DMS79 treated with DMSO at 0.1 percent for 48 hours (cell line): ENCODE measurements around the gene TTC24.
A peak's percentile ranks its signal among the peaks of the same experiment; 100 is the strongest.
"Not testable (repeated sequence)": the region's sequence is repeated elsewhere in the genome, so short reads cannot be mapped to it uniquely, and the experiment has no call there.

Source experiments
- DNase-seq: peaks from one replicate; lab custom pipeline; 2025; lab: John Stamatoyannopoulos, UW

TTC24 gene

GRCh38 chr1:156587927-156588326 lies 8.4 kb downstream of the TTC24 start:
- DNase-seq = not testable (repeated sequence)

GRCh38 chr1:156589546-156589945 lies 10.0 kb downstream of the TTC24 start:
- DNase-seq = no peak

GRCh38 chr1:156590326-156591180 lies 11.0 kb downstream of the TTC24 start:
- DNase-seq = no peak

- DNase-seq = no peak
Observed at GRCh38 chr1:156591181-156591431, 11.6 kb downstream of the TTC24 start.

GRCh38 chr1:156591432-156592157 lies 12.1 kb downstream of the TTC24 start, which contains the start of gene NAXE:
Gene NAXE (plus strand): TSS chr1:156591776. CDS start chr1:156591805, 29 bp downstream.
- peak; percentile 44 for DNase-seq

GRCh38 chr1:156592158-156592909 lies 12.8 kb downstream of the TTC24 start:
- no peak for DNase-seq

GRCh38 chr1:156592910-156593660 lies 13.6 kb downstream of the TTC24 start:
- DNase-seq = no peak

- no peak for DNase-seq
Observed at GRCh38 chr1:156593661-156593989, 14.1 kb downstream of the TTC24 start.

GRCh38 chr1:156594190-156594589 lies 14.7 kb downstream of the TTC24 start:
- DNase-seq = no peak

- no peak for DNase-seq
Observed at GRCh38 chr1:156595016-156595415, 15.5 kb downstream of the TTC24 start.

GRCh38 chr1:156596426-156596825 lies 16.9 kb downstream of the TTC24 start:
- DNase-seq = no peak

- no peak for DNase-seq
Observed at GRCh38 chr1:156598125-156598524, 18.6 kb downstream of the TTC24 start.

- DNase-seq = no peak
Observed at GRCh38 chr1:156598731-156599432, 19.4 kb downstream of the TTC24 start.

- no peak for DNase-seq
Observed at GRCh38 chr1:156599811-156600210, 20.3 kb downstream of the TTC24 start.

- no peak for DNase-seq
Observed at GRCh38 chr1:156600733-156601121, 21.2 kb downstream of the TTC24 start.

GRCh38 chr1:156601122-156601830 lies 21.8 kb downstream of the TTC24 start, which contains the start of gene GPATCH4:
Gene GPATCH4 (minus strand): TSS chr1:156601479.
- peak; percentile 81 for DNase-seq

- DNase-seq = no peak
Observed at GRCh38 chr1:156601892-156602291, 22.4 kb downstream of the TTC24 start.

- no peak for DNase-seq
Observed at GRCh38 chr1:156602557-156602993, 23.1 kb downstream of the TTC24 start.

GRCh38 chr1:156607344-156607743 lies 27.8 kb downstream of the TTC24 start:
- DNase-seq = not testable (repeated sequence)

GRCh38 chr1:156608036-156608674 lies 28.6 kb downstream of the TTC24 start:
- peak; percentile 76 for DNase-seq
